SK-N-MC (cell line): ENCODE results near the gene GRIA4.

Experiments
- EZH2 ChIP-seq: fragments of 200-600 bp; sonication (generic); IDR thresholded peaks from one replicate; pipeline ENCODE4 v1.6.1; 2017; ENCODE audit warnings: antibody characterized with exemption
- FOXP2 ChIP-seq: optimal IDR thresholded peaks from 2 replicates; pipeline ENCODE3; 2011; ENCODE audit warnings: mild to moderate bottlenecking, moderate library complexity; ENCODE audit not compliant: insufficient read depth; ENCODE audit errors: extremely low read length, control extremely low read depth
- POLR2AphosphoS5 ChIP-seq: IDR thresholded peaks from 2 replicates; pipeline ENCODE4 v1.6.1; 2012; ENCODE audit warnings: mild to moderate bottlenecking, low read depth, low read length, borderline replicate concordance

- TF ChIP-seq EZH2 (no peak), POLR2AphosphoS5 (no peak), FOXP2 (no peak)
These were observed 63.2 kb downstream of the GRIA4 start for GRCh38 chr11:105673089-105673488.
